ENCODE measurements around the gene SLC2A9.

SLC2A9 gene

GRCh38 chr4:10046471-10046870 lies 25.2 kb upstream of the SLC2A9 start:
- in situ Hi-C loops (cut with MboI; ENCODE audit: low sequenced_read_pairs) = no loop called here

GRCh38 chr4:10045481-10045880 lies 24.2 kb upstream of the SLC2A9 start:
- in situ Hi-C loops (cut with MboI; ENCODE audit: low sequenced_read_pairs) = no loop called here

GRCh38 chr4:10041036-10041435 lies 19.7 kb upstream of the SLC2A9 start:
- in situ Hi-C loops (cut with MboI; ENCODE audit: low sequenced_read_pairs) = no loop called here

- in situ Hi-C loops (cut with MboI; ENCODE audit: low sequenced_read_pairs) = no loop called here
Observed at GRCh38 chr4:10040049-10040892, 19.0 kb upstream of the SLC2A9 start.

GRCh38 chr4:10036807-10037342 lies 15.6 kb upstream of the SLC2A9 start:
- in situ Hi-C loops (cut with MboI; ENCODE audit: low sequenced_read_pairs) = no loop called here

- in situ Hi-C loops (cut with MboI; ENCODE audit: low sequenced_read_pairs) = no loop called here
Observed at GRCh38 chr4:10035130-10035529, 13.8 kb upstream of the SLC2A9 start.

GRCh38 chr4:10034612-10035104 lies 13.4 kb upstream of the SLC2A9 start:
- in situ Hi-C loops (cut with MboI; ENCODE audit: low sequenced_read_pairs) = no loop called here

GRCh38 chr4:10034136-10034535 lies 12.8 kb upstream of the SLC2A9 start:
- in situ Hi-C loops (cut with MboI; ENCODE audit: low sequenced_read_pairs) = no loop called here

GRCh38 chr4:10033191-10033881 lies 12.0 kb upstream of the SLC2A9 start:
- in situ Hi-C loops (cut with MboI; ENCODE audit: low sequenced_read_pairs) = no loop called here

GRCh38 chr4:10032625-10033024 lies 11.3 kb upstream of the SLC2A9 start:
- in situ Hi-C loops (cut with MboI; ENCODE audit: low sequenced_read_pairs) = no loop called here

GRCh38 chr4:10031668-10032590 lies 10.6 kb upstream of the SLC2A9 start:
- in situ Hi-C loops (cut with MboI; ENCODE audit: low sequenced_read_pairs) = no loop called here

- in situ Hi-C loops (cut with MboI; ENCODE audit: low sequenced_read_pairs) = no loop called here
Observed at GRCh38 chr4:10030972-10031667, 9.8 kb upstream of the SLC2A9 start.

GRCh38 chr4:10029403-10029802 lies 8.1 kb upstream of the SLC2A9 start:
- in situ Hi-C loops (cut with MboI; ENCODE audit: low sequenced_read_pairs) = no loop called here

GRCh38 chr4:10028910-10029309 lies 7.6 kb upstream of the SLC2A9 start:
- in situ Hi-C loops (cut with MboI; ENCODE audit: low sequenced_read_pairs) = no loop called here

- in situ Hi-C loops (cut with MboI; ENCODE audit: low sequenced_read_pairs) = no loop called here
Observed at GRCh38 chr4:10026485-10026884, 5.2 kb upstream of the SLC2A9 start.

GRCh38 chr4:10025230-10025806 lies 4.0 kb upstream of the SLC2A9 start:
- in situ Hi-C loops (cut with MboI; ENCODE audit: low sequenced_read_pairs) = no loop called here

GRCh38 chr4:10024303-10024702 lies 3.0 kb upstream of the SLC2A9 start:
- in situ Hi-C loops (cut with MboI; ENCODE audit: low sequenced_read_pairs) = no loop called here

GRCh38 chr4:10023806-10024205 lies 2.5 kb upstream of the SLC2A9 start:
- in situ Hi-C loops (cut with MboI; ENCODE audit: low sequenced_read_pairs) = no loop called here

- in situ Hi-C loops (cut with MboI; ENCODE audit: low sequenced_read_pairs) = no loop called here
Observed at GRCh38 chr4:10023050-10023419, 1.7 kb upstream of the SLC2A9 start.

Measured in HL-60/S4 treated with retinoic acid at 250 ng/mL for 4 days and 3 days (cell line).